ENCODE results near the gene MTCH2.

- no peak for TF ChIP-seq POLR2A (IDR thresholded peaks at IDR 0.05)
- no peak for TF ChIP-seq CTCF (IDR thresholded peaks at IDR 0.05 in 8 of 11, conservative IDR thresholded peaks at IDR 0.05 in 3 of 11)
Observed at GRCh38 chr11:47689480-47689879, 47.1 kb upstream of the MTCH2 start.

Data from spleen (tissue), 7 donors.